Mucosa of gallbladder (tissue), 1 donor: Measurements from ENCODE around the gene PTPRS. TPM values are rescaled to one million over a fixed set of nuclear protein-coding genes. Genes with fewer than 3 reads are reported as not detected.
A peak's percentile ranks its signal among the peaks of the same experiment; 100 is the strongest.
"Not testable (repeated sequence)": the region's sequence is repeated elsewhere in the genome, so short reads cannot be mapped to it uniquely, and the experiment has no call there.

Experiments
- DNase-seq: peaks from one replicate; pipeline ENCODE4 v3.0.0-alpha.2; 2020; ENCODE audit warnings: low spot score
- total RNA-seq: library from RNA; stranded (reverse); gene quantifications from one replicate; pipeline ENCODE4 v1.2.1, GENCODE V29; 2021
- donor health status: DM: no; HTN: no; CAD: no.

The PTPRS gene
- 184 TPM for total RNA-seq

DNA sequence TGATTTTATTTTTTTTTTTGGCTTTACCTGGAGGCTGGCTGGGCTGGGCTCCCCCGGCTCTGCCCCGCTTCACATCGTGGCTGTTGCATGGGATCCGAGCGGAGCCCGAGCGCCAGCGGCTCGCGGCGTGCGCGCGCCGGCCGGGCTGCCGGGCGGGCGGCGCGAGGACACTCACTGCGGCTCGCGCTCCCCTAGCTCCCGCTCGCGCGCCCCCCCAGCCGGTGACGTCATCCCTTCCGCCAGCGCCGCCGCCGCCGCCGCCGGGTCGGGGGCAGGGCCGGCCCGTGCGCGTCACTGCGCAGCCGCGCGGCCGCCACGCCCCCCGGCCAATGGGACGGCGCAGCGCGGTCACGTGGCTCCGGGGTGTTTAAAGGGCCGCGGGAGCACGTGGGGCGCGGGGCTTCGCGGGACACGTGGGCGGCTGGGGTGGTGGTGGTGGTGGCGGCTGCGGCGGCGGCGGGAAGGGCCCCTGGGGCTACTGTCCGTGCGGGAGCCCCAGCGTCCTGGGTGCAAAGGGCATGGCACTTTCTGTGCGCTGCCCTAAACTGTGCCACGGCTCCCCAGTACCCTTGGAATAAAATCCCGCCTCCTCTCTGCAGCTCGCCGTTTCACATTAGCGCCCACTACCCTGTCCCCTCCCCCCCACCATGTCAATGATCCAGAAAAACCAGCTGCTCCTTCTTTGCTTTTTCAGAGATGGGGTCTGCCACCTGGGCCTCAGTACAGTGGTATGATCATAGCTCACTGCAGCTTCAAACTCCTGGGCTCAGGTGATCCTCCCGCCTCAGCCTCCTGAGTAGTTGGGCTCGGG lies at the start of gene PTPRS:
TSS of gene PTPRS (minus strand) at position 176 of the 811 bp plus-strand sequence. CDS start 54,672 bp downstream, outside the sequence.
- peak; percentile 79 for DNase-seq

- no peak for DNase-seq
Measured at GRCh38 chr19:5389353-5389752, 48.7 kb upstream of the PTPRS start.

DNA sequence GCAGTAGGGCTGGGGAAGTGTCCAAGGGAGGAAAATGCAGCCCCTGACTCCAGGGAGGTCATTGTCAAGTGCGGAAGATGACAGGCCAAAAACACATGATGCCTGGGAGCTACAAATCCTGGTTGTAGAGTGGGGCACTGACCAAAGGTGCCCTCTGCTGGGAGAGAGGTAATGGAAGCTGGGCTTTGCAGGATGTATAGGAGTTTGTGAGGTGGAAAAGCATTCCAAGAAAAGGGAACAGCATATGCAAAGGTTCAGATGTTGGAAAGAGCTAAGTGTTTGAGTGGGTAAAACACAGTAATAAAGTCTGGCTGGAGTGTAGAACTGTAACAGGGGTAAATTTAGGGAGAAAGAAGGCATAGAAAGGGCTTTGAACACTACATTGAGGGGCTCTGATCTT lies 46.9 kb upstream of the PTPRS start:
- no peak for DNase-seq

DNA sequence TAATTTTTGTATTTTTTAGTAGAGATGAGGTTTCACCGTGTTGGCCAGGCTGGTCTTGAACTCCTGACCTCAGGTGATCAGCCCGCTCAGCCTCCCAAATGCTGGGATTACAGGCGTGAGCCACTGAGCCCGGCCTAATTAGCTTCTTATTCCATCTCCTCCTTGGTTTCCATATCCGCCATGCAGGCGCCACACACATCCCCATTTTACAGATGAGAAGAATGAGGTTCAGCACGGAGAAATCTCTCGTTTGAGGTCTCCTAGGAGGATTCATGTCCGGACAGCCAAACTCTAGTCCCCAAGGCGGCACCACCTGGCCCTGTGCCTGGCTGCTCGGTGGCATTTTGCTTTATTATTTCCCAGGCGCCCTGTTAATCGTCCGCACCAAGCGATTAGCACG lies 46.2 kb upstream of the PTPRS start:
- DNase-seq = no peak

DNA sequence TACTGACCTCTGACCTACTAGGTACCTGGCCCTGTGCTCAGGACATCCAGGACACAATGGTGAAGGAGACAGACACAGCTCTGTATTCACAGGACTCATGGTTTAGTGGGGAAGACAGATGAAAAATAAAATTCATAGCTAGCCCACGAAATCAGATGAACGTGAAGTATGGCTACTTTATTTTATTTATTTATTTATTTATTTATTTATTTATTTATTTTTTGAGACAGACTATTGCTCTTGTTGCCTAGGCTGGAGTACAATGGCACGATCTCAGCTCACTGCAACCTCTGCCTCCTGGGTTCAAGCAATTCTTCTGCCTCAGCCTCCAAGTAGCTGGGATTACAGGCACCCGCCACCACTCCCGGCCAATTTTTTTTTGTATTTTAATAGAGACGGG lies 40.6 kb upstream of the PTPRS start:
- DNase-seq = not testable (repeated sequence)

DNA sequence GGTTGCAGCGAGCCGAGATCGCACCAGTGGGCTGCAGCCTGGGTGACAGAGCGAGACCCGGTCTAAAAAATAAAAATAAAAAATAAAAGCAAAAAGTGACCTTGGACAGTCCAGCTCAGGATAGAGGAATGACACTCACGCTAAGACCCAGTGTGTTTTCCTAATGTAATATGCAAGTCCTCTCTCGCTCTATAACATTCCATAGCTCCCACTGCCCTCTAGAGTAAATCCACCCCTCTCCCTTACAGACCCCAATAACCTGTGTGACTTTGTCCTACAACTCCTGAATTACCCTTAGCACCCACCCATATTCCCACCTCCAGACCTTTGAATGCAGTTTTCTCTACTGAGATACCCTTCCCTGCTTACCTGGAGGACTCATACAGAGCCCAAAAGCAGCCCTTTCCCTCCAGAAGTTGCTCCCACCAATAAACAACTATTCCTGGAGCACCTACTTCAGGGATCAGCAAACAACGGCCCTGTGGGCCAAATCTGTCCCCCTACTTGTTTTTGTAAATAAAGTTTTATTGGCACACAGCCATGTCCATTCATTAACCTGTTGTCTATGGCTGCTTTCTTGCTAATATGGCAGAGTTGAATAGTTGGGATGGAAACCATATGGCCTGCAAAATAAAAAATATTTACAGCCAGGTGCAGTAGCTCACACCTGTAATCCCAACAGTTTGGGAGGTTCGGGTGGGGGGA lies 39.8 kb upstream of the PTPRS start:
- no peak for DNase-seq

DNA sequence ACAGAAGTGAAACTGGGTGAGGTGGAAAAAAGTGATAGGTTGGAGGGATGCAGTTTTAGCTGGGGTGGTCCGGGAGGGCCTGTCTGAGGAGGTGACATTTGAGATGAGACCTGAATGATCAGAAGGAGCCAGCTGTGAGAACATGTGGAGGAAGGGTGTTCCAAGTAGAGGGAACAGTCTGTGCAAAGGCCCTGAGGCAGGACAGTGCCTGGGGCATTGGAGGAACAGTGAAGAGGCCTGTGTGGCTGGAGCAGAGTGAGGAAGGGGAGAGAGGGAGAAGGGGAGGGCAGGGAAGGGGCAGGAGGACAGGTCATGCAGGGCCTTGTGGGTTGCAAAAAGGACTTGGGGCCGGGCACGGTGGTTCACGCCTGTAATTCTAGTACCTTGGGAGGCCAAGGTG lies 36.3 kb upstream of the PTPRS start:
- no peak for DNase-seq

- no peak for DNase-seq
Measured at GRCh38 chr19:5372572-5373200, 32.1 kb upstream of the PTPRS start.

GRCh38 chr19:5369962-5370367 lies 29.4 kb upstream of the PTPRS start:
- peak; percentile 27 for DNase-seq

- DNase-seq = no peak
Measured at GRCh38 chr19:5369304-5369703, 28.7 kb upstream of the PTPRS start.

DNA sequence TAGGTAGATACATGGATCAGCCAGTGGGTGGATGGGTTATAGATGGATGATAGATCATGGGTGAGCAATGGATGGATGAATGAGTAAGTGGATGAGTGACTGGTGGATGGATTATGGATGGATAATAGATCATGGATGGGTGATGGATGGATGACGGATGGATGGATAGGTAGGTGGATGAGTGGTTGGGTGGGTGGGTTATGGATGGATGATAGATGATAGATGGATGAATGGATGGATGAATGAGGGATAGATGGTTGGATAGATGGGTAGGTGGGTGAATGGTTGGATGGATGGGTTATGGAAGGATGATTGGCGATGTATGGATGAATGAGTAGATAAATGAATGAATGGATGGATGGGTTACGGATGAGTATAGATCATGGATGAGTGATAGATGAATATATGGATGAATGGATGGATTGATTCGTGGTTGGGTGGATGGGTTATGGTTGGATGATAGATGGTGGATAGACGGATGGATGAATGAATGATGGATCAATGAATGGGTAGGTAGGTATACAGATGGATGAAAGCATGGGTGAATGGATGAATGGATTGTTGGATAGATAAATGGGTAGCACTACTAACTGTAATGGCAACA lies 27.0 kb upstream of the PTPRS start:
- DNase-seq = no peak

- DNase-seq = no peak
Measured at GRCh38 chr19:5365905-5366304, 25.3 kb upstream of the PTPRS start.

GRCh38 chr19:5364674-5365073 lies 24.1 kb upstream of the PTPRS start:
- DNase-seq = no peak

DNA sequence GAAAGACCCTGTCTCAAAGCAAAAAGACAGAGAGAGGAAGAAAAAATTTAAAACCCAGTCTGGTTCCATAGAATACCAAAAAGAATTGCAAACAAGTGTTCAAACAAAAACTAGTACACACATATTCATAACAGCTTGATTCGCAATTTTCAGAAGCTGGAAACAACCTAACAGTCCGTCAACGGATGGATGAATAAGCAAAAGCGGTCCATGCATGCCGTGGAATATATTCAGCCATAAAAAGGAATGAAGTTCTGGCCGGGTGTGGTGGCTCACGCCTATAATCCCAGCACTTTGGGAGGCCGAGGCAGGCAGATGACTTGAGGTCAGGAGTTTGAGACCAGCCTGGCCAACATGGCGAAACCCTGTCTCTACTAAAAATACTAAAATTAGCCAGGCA lies 21.2 kb upstream of the PTPRS start:
- DNase-seq = not testable (repeated sequence)

- DNase-seq = no peak
Measured at GRCh38 chr19:5361407-5361806, 20.8 kb upstream of the PTPRS start.

- DNase-seq = no peak
Measured at GRCh38 chr19:5360003-5360780, 19.6 kb upstream of the PTPRS start.

DNA sequence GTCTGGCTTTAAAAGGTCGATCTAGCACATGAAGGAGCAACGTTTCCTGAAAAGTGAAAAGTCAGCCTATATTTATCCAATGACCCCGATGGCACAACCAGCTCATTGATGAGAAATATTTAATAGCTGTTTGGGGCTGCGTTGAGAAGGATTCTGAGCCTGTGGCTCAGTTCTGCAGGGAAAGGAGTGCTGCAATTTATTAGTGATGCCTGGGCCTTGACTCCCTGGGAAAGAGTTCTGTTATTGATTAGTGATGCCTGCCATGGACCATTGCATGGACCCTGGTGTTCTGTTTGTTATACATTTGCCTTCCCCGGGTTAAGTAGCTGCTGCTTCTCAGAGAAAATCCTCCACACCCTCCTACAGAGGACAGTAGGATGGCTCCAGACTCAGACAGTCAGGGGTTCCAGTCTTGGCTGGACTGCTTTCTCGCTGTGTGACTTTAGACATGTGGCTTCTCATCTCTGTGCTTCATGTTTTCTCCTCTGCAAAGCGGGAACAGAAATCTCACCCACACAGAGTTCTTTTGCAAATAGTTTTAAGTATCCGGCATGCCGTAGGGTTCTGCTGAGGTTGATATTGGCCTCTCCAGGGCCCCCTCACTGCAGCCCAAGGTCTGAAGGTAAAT lies 17.7 kb upstream of the PTPRS start:
- no peak for DNase-seq

GRCh38 chr19:5357584-5357983 lies 17.0 kb upstream of the PTPRS start:
- DNase-seq = no peak

DNA sequence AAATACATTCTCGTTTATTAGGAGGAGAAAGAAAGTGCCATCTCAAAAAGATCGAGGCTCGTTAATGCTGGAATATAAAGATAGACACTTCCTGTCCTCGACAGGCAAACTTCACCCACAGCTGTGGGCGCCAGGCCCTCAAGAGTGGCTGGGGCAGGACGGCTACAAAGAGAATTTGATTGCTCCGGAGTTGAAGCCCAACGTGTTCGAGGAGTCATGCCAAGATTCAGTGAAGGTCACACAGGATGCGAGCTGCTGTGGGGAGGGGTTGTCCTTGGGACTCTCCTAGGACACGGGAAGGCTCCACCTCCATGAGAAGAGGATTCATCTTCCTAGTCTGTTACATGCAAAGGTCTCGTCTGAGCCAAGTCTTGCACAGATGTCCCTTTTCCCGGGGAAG lies 16.3 kb upstream of the PTPRS start:
- DNase-seq = no peak

- no peak for DNase-seq
Measured at GRCh38 chr19:5356428-5356827, 15.8 kb upstream of the PTPRS start.

DNA sequence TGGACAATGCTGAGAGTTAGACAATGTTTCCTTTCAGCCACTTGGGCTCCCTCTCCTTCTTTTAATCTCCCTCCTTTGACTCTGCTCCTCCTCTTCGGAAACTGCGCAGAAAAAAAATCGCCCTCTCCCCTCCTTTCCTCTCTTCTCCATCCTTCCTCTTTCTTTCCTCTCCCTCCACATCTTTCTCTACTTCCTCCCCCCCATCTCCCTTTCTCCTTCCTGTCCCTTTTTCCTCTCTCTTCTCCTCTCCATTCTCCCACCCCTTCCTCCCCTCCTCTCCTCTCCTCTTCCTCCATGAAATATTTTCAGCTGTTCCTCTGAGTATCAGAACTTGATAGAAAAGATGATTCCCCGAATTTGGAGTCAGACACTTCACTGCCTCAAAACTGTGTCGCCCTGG lies 15.1 kb upstream of the PTPRS start:
- DNase-seq = no peak
